K562 (cell line): ENCODE results near the gene TTC33. TPM values are rescaled to one million over a fixed set of nuclear protein-coding genes. Genes with fewer than 3 reads are reported as not detected.

Source experiments
- ATAC-seq: fragments of 200-7000 bp; cut with Tn5 transposase; 3 replicates; pipeline ENCODE4 v1.9.1; 2020; ENCODE audit warnings: moderate library complexity
- BruUV-seq: library from RNA; stranded (reverse); fragments of 400-500 nt; replicated peaks from 2 replicates; lab custom pipeline; 2021; lab: Mats Ljungman, UMichigan
- CTCF ChIA-PET: fragments of 300-600 bp; formaldehyde crosslinking; extraction: SDS; loops from one replicate; lab custom pipeline; 2021; ENCODE audit warnings: low intra/inter-chr PET ratio; lab: Yijun Ruan, JAX
- POLR2A ChIA-PET: fragments of 300-600, 350-650 bp; sonication (Branson Sonifier 250); formaldehyde crosslinking; extraction: SDS; loops from one replicate; lab custom pipeline; 2021; ENCODE audit warnings: antibody characterized with exemption, inconsistent platforms; lab: Yijun Ruan, JAX
- DNase-seq, 4 experiments: peaks; one replicate each; pipeline versions ENCODE4 v3.0.0 to v3.0.0-alpha.2; 2011 to 2018; ENCODE audit warnings: low spot score in 3 of 4, mixed read lengths in 3 of 4; ENCODE audit errors: extremely low read depth in 1 of 4
- FAIRE-seq: peaks from 2 replicates; lab custom pipeline; 2011; peaks lifted over from hg19 to GRCh38; lab: Jason Lieb, UNC
- H2AFZ ChIP-seq: 2 replicates; pipeline ENCODE4 v1.6.0; 2011; ENCODE audit warnings: low read depth, low read length, control low read depth, inconsistent platforms
- H3K27ac ChIP-seq: fragments of 200-600 bp; 3 replicates; pipeline ENCODE4 v1.8.0; 2011; ENCODE audit warnings: low read depth, mild to moderate bottlenecking, control low read depth, inconsistent platforms, low read length, moderate library complexity, mixed read lengths; ENCODE audit errors: extremely low read depth
- H3K27me3 ChIP-seq, 2 experiments: fragments of 300-600 bp in 1 of 2; 2 replicates in 1 of 2; 3 replicates in 1 of 2; pipeline versions ENCODE4 v1.6.0 to v1.8.0; 2011; ENCODE audit warnings: inconsistent platforms in 2 of 2, low read length in 2 of 2, mild to moderate bottlenecking in 1 of 2, mixed read lengths in 1 of 2, moderate library complexity in 1 of 2; ENCODE audit not compliant: control insufficient read depth in 2 of 2, insufficient read depth in 2 of 2
- H3K36me3 ChIP-seq: fragments of 300-600 bp; 3 replicates; pipeline ENCODE4 v1.8.0; 2011; ENCODE audit warnings: mild to moderate bottlenecking, low read length, inconsistent platforms; ENCODE audit not compliant: control insufficient read depth, insufficient read depth
- H3K4me1 ChIP-seq, 2 experiments: fragments of 200-600 bp in 1 of 2; replicated peaks in 1 of 2; 2 replicates in 1 of 2; 3 replicates in 1 of 2; pipeline versions ENCODE4 v1.5.1 to v1.8.0; 2011; ENCODE audit warnings: inconsistent platforms in 2 of 2, low read length in 2 of 2, mild to moderate bottlenecking in 1 of 2, mixed read lengths in 1 of 2, moderate library complexity in 1 of 2; ENCODE audit not compliant: control insufficient read depth in 2 of 2, insufficient read depth in 2 of 2
- H3K4me2 ChIP-seq: 2 replicates; pipeline ENCODE4 v1.6.1; 2011; ENCODE audit warnings: low read length, control low read depth, inconsistent platforms, mixed read lengths; ENCODE audit not compliant: insufficient read depth
- H3K4me3 ChIP-seq: fragments of 200-600 bp; sonication (generic), shearing (Covaris generic); 2 replicates; pipeline ENCODE4 v1.5.1; 2016; ENCODE audit warnings: control low read depth, inconsistent platforms
- H3K79me2 ChIP-seq: fragments of 200-600 bp; 3 replicates; pipeline ENCODE4 v1.8.0; 2011; ENCODE audit warnings: low read length, inconsistent platforms; ENCODE audit not compliant: control insufficient read depth, insufficient read depth
- H3K9ac ChIP-seq, 2 experiments: 2 replicates each; pipeline versions ENCODE4 v1.6.0 to v1.6.1; 2011; ENCODE audit warnings: low read depth in 2 of 2, low read length in 2 of 2, control low read depth in 1 of 2, inconsistent platforms in 1 of 2, mild to moderate bottlenecking in 1 of 2, mixed read lengths in 1 of 2; ENCODE audit not compliant: insufficient read depth in 1 of 2
- H3K9me1 ChIP-seq: one replicate; pipeline ENCODE4 v1.6.0; 2011; ENCODE audit warnings: inconsistent platforms, mild to moderate bottlenecking, low read length, moderate library complexity; ENCODE audit not compliant: control insufficient read depth, insufficient read depth
- H3K9me3 ChIP-seq: replicated peaks from 2 replicates; pipeline ENCODE4 v1.5.1; 2011; ENCODE audit warnings: low read depth, low read length, inconsistent platforms; ENCODE audit not compliant: control insufficient read depth, insufficient read depth
- H4K20me1 ChIP-seq: replicated peaks from 2 replicates; pipeline ENCODE4 v1.6.1; 2011; ENCODE audit warnings: low read length, inconsistent platforms, mixed read lengths; ENCODE audit not compliant: control insufficient read depth, insufficient read depth
- BACH1 ChIP-seq: fragments of 200-800 bp; sonication (Bioruptor generic); IDR thresholded peaks from 2 replicates; pipeline ENCODE4 v1.6.1; 2016; ENCODE audit warnings: missing genetic modification characterization, missing compliant biosample characterization
- BMI1 ChIP-seq: fragments of 150-350 bp; IDR thresholded peaks from 2 replicates; pipeline ENCODE4 v1.6.1; 2014; ENCODE audit warnings: low read length
- CBFB ChIP-seq: sonication (generic); formaldehyde crosslinking; IDR thresholded peaks from 2 replicates; pipeline ENCODE4 v1.4.0; 2020; ENCODE audit warnings: mild to moderate bottlenecking, missing genetic modification reagents
- CHD1 ChIP-seq: fragments of 200-600 bp; sonication (generic); IDR thresholded peaks from one replicate; pipeline ENCODE4 v1.6.1; 2012; ENCODE audit warnings: mild to moderate bottlenecking, moderate library complexity, low read length, inconsistent platforms
- MYC ChIP-seq, 2 experiments: fragments of 250-450 bp in 1 of 2; sonication (Bioruptor Pico) in 1 of 2; IDR thresholded peaks; 2 replicates each; pipeline versions ENCODE4 v1.5.1 to v1.6.1; 2012 to 2021; ENCODE audit warnings: low read depth in 2 of 2, borderline replicate concordance in 1 of 2, improper control_type of control experiment in 1 of 2, low read length in 1 of 2, mild to moderate bottlenecking in 1 of 2, moderate library complexity in 1 of 2
- NFIX ChIP-seq: fragments of 250-450 bp; sonication (Bioruptor Pico); IDR thresholded peaks from 2 replicates; pipeline ENCODE4 v1.4.0; 2020; ENCODE audit warnings: low read depth, mild to moderate bottlenecking, moderate library complexity
- PCBP1 ChIP-seq: fragments of 200-400 bp; formaldehyde crosslinking; IDR thresholded peaks from 2 replicates; pipeline ENCODE4 v1.6.1; 2018; ENCODE audit warnings: mild to moderate bottlenecking, low read depth, low read length; ENCODE audit not compliant: poor library complexity, severe bottlenecking
- PTTG1 ChIP-seq: fragments of 450-650 bp; IDR thresholded peaks from 2 replicates; pipeline ENCODE4 v1.6.1; 2016; ENCODE audit warnings: low read depth, mild to moderate bottlenecking, missing genetic modification characterization, missing compliant biosample characterization
- ZNF3 ChIP-seq: fragments of 250-450 bp; sonication (Bioruptor Pico); IDR thresholded peaks from 2 replicates; pipeline ENCODE4 v1.5.0; 2021; ENCODE audit warnings: mild to moderate bottlenecking, moderate library complexity
- ZNF717 ChIP-seq: fragments of 250-450 bp; sonication (Bioruptor Pico); IDR thresholded peaks from 2 replicates; pipeline ENCODE4 v1.5.0; 2021
- ZNF830 ChIP-seq: fragments of 250-450 bp; sonication (Bioruptor Pico); IDR thresholded peaks from 2 replicates; pipeline ENCODE4 v1.5.0; 2021; ENCODE audit warnings: mild to moderate bottlenecking
- WGBS: fragments of 100-300 bp; shearing (Covaris generic); methylation state at CpG from one replicate; pipeline ENCODE4 v1.1.6; 2016; ENCODE audit warnings: low coverage, mixed read lengths; ENCODE audit not compliant: insufficient coverage; ENCODE audit errors: missing lambda C conversion rate; 5-methylcytosine and 5-hydroxymethylcytosine counted together
- in situ Hi-C: fragments of 300-500 bp; cut with MboI; formaldehyde crosslinking; loops from 4 replicates; pipeline ENCODE4 v1.15.0; 2018; ENCODE audit warnings: inconsistent platforms, mixed read lengths
- intact Hi-C: fragments of 100-400 bp; cut with micrococcal nuclease; formaldehyde crosslinking; loops from 2 replicates; pipeline ENCODE4 v1.14.2; 2022
- polyA plus RNA-seq, 8 experiments: library from polyadenylated mRNA; depleted of rRNA in 4 of 8; stranded (reverse) in 5 of 8; unstranded in 3 of 8; fragments of >200 nt; fragmentation: Nextera tagmentation in 2 of 8; fragmentation: Illumina TruSeq in 1 of 8; extraction: Ambion mirVana in 2 of 8; extraction: Trizol in 1 of 8; gene quantifications; 2 replicates each; pipeline versions ENCODE4 v1.2.1 to v1.2.3, GENCODE V29; 2011 to 2014; ENCODE audit warnings: inconsistent platforms in 1 of 8, missing spikeins in 1 of 8
- total RNA-seq, 7 experiments: library from RNA; depleted of rRNA in 6 of 7; stranded (reverse); fragments of >200 nt in 6 of 7; fragmentation: Illumina TruSeq in 2 of 7; extraction: Trizol in 2 of 7; gene quantifications; 2 replicates each; pipeline versions ENCODE4 v1.2.1 to v1.2.3, GENCODE V29; 2011 to 2021; ENCODE audit warnings: low replicate concordance in 1 of 7

Gene TTC33
- total and polyA plus RNA-seq, 9 of the 15 experiments (the other 6 are each of a cell fraction or from before 2014, with no cell fraction given), result 11.5 to 24.9 (median 21.1) TPM

- H3K27ac ChIP-seq, result no peak overlapping the region
- no peak for FAIRE-seq
- H3K79me2 ChIP-seq, result no peaks in the 10 kb centered on the region
- H3K4me3 ChIP-seq, result no peak overlapping the region
- intact Hi-C loops, result no loop called here
- H3K4me2 ChIP-seq, result no peak overlapping the region
- POLR2A ChIA-PET, result interaction anchor here (0.8 kb wide), 1 partner anchor 8 kb away, joined by 3 read pairs; no protein-coding TSS in a partner anchor
- CTCF ChIA-PET, result no interaction called here
- TF ChIP-seq PTTG1 (tag) (no peak), PCBP1 (no peak), ZNF830 (no peak), ZNF3 (CRISPR knock-in tag) (no peak), CBFB (no peak), ZNF717 (CRISPR knock-in tag) (no peak), MYC (IDR thresholded peaks at IDR 0.05; ENCODE audit: low read depth, low read length) (no peak), MYC (CRISPR knock-in tag; IDR thresholded peaks at IDR 0.05; ENCODE audit: borderline replicate concordance, low read depth) (no peak), BMI1 (no peak), BACH1 (tag) (no peak), NFIX (no peak), CHD1 (no peak)
- under 1% methylated on average over 6 of the region's 6 CpGs for WGBS
- no peaks in the 10 kb centered on the region for H3K4me1 ChIP-seq
- no peak for DNase-seq
- BruUV-seq, result no TSS peak
- H3K36me3 ChIP-seq, result no peaks in the 10 kb centered on the region
- no peaks in the 10 kb centered on the region for H3K9me1 ChIP-seq
- no peak overlapping the region for H2AFZ ChIP-seq
- no peaks in the 10 kb centered on the region for H3K9me3 ChIP-seq
- H3K9ac ChIP-seq, result no peak overlapping the region
- in situ Hi-C loops, result no loop called here
- no peak for ATAC-seq
- no peaks in the 10 kb centered on the region for H4K20me1 ChIP-seq
- H3K27me3 ChIP-seq, result no peaks in the 10 kb centered on the region; a peak in 1 of 5 replicates
Observed at GRCh38 chr5:40669606-40670390, 86.0 kb downstream of the TTC33 start.
